Measurements from ENCODE around the gene TAGLN2.

Gene TAGLN2

DNA sequence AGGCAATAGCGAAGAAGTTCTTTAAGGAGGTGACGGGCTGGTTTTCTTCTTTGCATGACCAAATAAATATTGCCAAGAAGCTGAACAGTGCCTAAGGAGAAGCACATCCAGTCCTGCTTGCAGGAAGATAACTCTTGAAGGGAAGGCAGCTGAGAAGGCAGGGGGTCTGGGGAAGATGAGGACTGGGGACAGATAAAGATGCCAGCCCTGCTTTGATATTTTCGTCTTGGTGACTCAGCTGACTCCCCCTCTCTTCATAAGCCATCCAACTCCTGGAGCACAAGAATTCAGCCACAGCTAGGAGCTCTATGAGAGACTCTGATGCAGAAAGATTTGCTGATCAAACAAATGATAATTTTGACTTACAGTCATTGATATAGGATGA is 28.8 kb downstream of the TAGLN2 start:
- no peaks in the 10 kb centered on the region for H3K9me3 Mint-ChIP-seq
- ATAC-seq (no peak), DNase-seq (no peak)
- peaks cover 2% of the 10 kb centered on the region for H3K4me1 Mint-ChIP-seq
- no peak overlapping the region for H3K27ac Mint-ChIP-seq
- H3K36me3 Mint-ChIP-seq (ENCODE audit: low read depth), result no peaks in the 10 kb centered on the region
- no peaks in the 10 kb centered on the region for H3K27me3 Mint-ChIP-seq
- no peak overlapping the region for H3K4me3 Mint-ChIP-seq

DNA sequence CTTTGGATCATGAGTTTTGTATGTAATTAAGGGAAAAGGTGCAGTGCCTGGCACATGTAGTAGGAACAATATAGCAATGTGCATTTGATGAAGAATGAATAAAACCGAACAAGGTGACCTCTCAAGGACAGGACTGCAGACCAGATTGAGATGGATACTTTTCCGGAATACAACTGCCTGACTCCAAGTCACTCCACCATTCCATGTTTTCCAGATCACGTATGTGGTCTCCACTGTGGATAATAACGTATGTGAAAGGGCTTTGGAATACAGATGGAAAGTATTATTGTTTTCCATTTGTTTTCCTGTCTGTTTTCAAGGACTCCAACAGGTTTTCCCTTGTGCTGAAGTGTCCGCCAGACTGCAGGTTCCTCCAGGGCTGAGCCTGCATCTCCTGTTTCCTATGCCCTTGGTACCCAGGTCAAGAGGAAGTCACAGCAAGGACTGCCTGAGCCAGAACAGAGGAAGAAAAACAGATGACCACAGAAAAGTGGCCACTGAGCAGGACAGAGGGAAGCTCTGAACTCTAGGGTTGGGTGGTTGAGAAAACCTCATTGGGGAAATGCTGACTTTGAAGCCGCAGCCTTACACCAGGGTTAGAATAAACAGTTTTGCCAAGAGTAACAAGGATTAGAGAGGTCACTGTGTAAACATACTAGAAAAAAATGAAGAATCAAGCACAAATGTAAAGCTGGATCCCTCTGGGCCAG is 29.3 kb downstream of the TAGLN2 start:
- DNase-seq, result no peak
- H3K27me3 Mint-ChIP-seq, result no peaks in the 10 kb centered on the region
- no peak overlapping the region for H3K4me3 Mint-ChIP-seq
- no peaks in the 10 kb centered on the region for H3K36me3 Mint-ChIP-seq (ENCODE audit: low read depth)
- no peak for ATAC-seq
- peaks cover 6% of the 10 kb centered on the region for H3K4me1 Mint-ChIP-seq
- no peak overlapping the region for H3K27ac Mint-ChIP-seq
- H3K9me3 Mint-ChIP-seq, result no peaks in the 10 kb centered on the region

DNA sequence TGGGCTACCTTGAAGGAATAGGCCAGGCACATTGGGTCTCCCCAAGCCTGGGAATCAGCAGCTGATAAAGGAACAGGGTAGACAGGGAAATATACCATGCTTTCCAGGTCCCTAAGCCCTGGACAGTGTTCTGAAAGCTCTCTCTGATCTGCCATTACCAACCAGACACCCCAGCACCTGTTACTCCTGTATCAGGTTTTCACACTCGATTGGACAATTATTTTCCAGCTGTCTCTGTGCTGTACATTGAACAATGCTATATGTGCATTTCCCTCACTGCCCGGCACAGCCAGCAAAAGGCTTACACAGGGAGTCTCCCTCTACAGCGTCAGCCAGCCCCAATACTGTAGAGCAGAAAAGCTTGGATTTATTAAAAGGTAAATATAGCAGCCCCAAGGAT is 30.0 kb downstream of the TAGLN2 start:
- Mint-ChIP-seq H3K27ac (no peak overlapping the region), H3K27me3 (no peaks in the 10 kb centered on the region), H3K4me1 (peaks cover 6% of the 10 kb centered on the region), H3K36me3 (ENCODE audit: low read depth) (no peaks in the 10 kb centered on the region), H3K4me3 (no peak overlapping the region), H3K9me3 (no peaks in the 10 kb centered on the region)
- ATAC-seq, result no peak
- DNase-seq, result no peak

DNA sequence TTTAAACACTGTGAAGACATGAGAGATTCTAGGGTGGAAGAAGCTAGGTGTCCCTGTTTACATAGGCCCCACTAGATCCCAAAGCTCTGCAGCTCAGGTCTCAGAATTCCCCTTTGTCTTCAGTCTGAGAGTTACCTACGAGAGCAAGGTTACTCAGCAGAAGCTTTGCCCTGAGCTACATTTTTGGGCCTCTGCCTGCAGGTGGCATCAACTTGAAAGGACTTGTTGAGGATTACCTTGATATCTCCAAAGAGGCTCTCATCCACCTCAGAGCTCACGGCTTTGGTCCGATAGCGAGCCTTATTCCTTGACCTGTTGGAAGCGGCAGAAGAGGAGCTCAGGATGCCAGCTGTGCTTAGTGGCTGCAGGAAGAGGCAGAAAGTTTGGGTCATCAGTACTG is 32.4 kb downstream of the TAGLN2 start:
- Mint-ChIP-seq H3K4me1 (peaks cover 15% of the 10 kb centered on the region), H3K9me3 (no peaks in the 10 kb centered on the region), H3K27me3 (no peaks in the 10 kb centered on the region), H3K36me3 (ENCODE audit: low read depth) (no peaks in the 10 kb centered on the region), H3K4me3 (no peak overlapping the region), H3K27ac (no peak overlapping the region)
- DNase-seq (no peak), ATAC-seq (no peak)

DNA sequence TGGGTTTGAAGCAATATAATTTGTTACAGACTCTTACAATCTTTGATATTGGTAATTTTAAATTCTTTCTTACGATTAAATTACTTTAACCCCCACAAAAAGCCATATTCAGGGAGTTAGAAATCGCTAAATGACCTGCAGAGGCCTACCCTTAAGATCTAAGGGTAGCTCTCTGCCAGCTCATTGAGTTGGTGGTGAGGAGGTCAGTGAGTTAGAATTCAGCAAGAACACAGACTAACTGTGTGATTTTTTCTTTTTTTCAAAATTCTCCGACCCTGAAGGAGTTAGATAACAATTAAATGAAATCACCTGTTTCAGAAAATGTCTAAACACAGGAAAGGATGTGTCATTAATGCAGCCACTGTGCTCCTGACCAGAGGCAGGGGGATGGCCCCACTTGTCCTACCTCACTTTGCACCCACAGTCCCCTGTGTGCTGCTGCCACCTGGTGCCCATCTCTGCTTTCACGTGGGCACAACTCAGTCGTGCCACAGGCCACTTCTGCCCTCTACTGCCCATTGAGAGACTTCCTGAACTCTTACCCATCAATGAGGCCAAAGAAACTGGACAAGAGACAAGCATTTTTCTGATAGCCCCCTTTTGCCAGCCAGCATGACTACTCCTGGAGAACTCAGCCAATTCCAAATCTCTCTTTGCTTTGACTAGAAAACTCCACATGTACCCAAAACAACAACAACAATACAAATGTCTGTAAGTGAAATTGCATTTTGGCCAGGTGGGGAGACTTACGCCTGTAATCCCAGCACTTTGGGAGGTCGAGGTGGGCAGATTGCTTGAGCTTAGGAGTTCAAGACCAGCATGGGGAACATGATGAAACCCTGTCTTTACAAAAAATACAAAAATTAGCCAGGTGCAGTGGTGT is 33.8 kb downstream of the TAGLN2 start:
- Mint-ChIP-seq H3K27me3 (no peaks in the 10 kb centered on the region), H3K4me1 (peaks cover 15% of the 10 kb centered on the region), H3K4me3 (no peak overlapping the region), H3K36me3 (ENCODE audit: low read depth) (no peaks in the 10 kb centered on the region), H3K9me3 (no peaks in the 10 kb centered on the region), H3K27ac (no peak overlapping the region)
- ATAC-seq (peak; percentile 91), DNase-seq (peak; percentile 81)

DNA sequence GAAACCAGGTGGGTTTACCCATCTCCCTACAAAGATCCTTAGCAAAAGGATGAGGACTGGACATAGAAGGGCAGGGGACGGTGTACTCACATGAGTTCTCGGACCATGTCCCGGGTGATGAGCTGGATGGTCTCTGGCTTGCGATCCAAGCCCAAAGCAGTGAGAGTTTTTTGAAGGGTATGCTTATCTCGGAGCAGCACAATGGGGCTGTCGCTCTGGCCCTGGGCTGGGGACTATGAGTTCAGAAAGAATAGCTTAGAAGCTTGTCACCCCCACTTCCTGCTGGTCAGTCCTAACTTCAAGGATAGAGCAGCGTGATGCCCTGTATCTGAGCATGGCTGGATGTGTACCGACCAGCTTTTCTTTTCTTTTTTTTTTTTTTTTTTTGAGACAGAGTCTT is 34.9 kb downstream of the TAGLN2 start:
- Mint-ChIP-seq H3K27me3 (no peaks in the 10 kb centered on the region), H3K36me3 (ENCODE audit: low read depth) (no peaks in the 10 kb centered on the region), H3K27ac (no peak overlapping the region), H3K9me3 (no peaks in the 10 kb centered on the region), H3K4me1 (peaks cover 15% of the 10 kb centered on the region), H3K4me3 (no peak overlapping the region)
- ATAC-seq (no peak), DNase-seq (no peak)

DNA sequence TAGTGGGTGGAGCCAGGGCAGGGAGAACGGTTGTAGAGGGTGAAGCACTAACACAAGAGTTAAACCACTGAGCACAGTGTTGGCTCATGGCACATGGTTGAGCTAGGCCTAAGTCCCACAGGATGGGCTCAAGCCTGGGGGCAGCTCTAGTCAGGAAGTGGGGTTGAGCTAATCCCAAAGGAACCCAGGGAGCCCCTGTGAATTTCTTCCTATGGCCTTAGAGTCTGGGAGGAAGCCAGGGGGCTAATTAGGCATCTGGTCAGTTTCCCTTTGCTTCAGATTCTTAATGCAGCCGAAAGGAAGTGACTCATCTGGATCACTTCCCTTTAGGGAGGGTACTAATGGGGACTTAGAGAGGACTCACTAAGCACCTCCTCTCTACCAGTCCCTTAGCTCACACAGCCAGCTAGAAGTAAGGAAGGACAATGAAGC is 35.5 kb downstream of the TAGLN2 start:
- no peak overlapping the region for H3K27ac Mint-ChIP-seq
- ATAC-seq, result no peak
- peaks cover 15% of the 10 kb centered on the region for H3K4me1 Mint-ChIP-seq
- H3K4me3 Mint-ChIP-seq, result no peak overlapping the region
- no peaks in the 10 kb centered on the region for H3K27me3 Mint-ChIP-seq
- no peaks in the 10 kb centered on the region for H3K36me3 Mint-ChIP-seq (ENCODE audit: low read depth)
- H3K9me3 Mint-ChIP-seq, result no peaks in the 10 kb centered on the region
- no peak for DNase-seq

DNA sequence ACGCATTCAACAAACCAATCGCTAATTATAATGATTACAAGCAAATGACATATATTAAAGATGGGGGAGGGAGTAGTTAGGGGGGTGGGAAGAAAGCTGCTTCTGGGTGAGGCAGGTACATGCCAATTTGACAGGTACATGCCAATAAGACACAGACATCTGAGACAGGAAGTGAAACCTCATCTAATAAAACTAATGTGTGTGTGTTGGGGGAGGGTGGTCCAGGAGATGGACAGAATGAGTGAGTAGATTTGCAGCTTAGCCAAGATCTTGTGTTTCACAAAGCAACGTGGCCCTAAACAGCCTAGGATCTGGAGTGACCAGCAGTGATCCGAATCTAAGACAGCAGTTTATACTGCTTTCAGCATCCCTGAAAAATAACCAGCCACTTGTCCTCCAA is 36.1 kb downstream of the TAGLN2 start:
- no peak overlapping the region for H3K27ac Mint-ChIP-seq
- no peaks in the 10 kb centered on the region for H3K9me3 Mint-ChIP-seq
- H3K27me3 Mint-ChIP-seq, result no peaks in the 10 kb centered on the region
- ATAC-seq (no peak), DNase-seq (no peak)
- H3K36me3 Mint-ChIP-seq (ENCODE audit: low read depth), result no peaks in the 10 kb centered on the region
- H3K4me1 Mint-ChIP-seq, result peaks cover 15% of the 10 kb centered on the region
- no peak overlapping the region for H3K4me3 Mint-ChIP-seq

DNA sequence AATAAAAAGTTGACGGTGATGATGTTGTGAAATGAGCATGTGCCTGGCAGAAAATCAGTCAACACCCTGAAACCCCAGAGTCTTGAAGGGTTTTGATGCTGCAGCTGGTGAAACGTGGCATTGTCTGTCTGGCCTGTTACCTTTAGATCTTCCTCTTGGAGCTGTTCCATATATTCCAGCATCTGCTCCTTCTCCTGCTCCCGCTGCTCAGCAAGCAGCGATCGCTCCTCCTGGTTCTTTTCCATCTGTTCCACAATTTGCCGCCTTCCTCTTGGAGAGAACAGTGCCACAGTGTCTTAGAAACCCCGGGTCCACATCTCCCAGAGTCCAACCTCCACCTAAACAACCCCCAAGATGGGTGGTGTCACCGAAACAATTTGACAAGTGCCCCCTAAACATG is 41.0 kb downstream of the TAGLN2 start:
- H3K4me3 Mint-ChIP-seq, result no peak overlapping the region
- no peaks in the 10 kb centered on the region for H3K27me3 Mint-ChIP-seq
- H3K4me1 Mint-ChIP-seq, result peaks cover 2% of the 10 kb centered on the region
- H3K27ac Mint-ChIP-seq, result no peak overlapping the region
- H3K36me3 Mint-ChIP-seq (ENCODE audit: low read depth), result no peaks in the 10 kb centered on the region
- DNase-seq, result no peak
- no peaks in the 10 kb centered on the region for H3K9me3 Mint-ChIP-seq
- ATAC-seq, result no peak

DNA sequence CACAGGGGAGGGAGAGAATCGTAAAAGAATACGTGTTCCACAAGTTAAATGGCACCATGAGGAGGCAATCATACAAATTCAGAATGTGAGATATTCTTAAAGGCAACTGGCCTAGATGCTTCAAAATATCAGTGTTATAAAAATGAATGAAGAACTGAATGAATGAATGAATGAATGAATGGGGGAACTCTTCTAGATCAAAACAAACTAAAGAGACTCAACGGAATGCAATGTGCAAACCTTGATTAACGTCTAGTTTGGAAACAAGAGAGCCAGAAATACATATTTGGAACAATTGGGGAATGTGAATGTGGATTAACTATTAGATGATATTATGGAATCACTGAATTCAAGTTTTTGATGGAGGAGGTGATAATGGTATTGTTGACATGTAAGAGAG is 42.2 kb downstream of the TAGLN2 start:
- Mint-ChIP-seq H3K27ac (no peak overlapping the region), H3K4me1 (no peaks in the 10 kb centered on the region), H3K27me3 (no peaks in the 10 kb centered on the region), H3K4me3 (no peak overlapping the region), H3K36me3 (ENCODE audit: low read depth) (no peaks in the 10 kb centered on the region), H3K9me3 (no peaks in the 10 kb centered on the region)
- DNase-seq (no peak), ATAC-seq (no peak)

DNA sequence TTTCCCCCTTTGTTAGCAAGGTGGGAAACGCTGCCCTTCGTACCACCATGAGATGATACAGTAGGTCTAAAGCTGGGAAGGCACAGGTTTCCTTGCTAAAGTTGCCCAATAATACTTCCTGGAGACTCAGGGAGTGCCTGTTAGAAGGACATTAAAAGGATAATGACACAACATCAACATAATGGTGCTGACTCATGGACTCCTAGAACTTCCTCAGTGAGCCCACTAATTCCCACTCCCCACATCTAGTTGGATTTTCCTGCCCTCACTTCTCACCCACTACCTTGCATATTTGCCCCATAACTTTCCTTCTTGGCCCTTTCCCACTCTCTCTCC is 42.8 kb downstream of the TAGLN2 start:
- Mint-ChIP-seq H3K4me3 (no peak overlapping the region), H3K36me3 (ENCODE audit: low read depth) (no peaks in the 10 kb centered on the region), H3K9me3 (no peaks in the 10 kb centered on the region), H3K27ac (no peak overlapping the region), H3K4me1 (no peaks in the 10 kb centered on the region), H3K27me3 (no peaks in the 10 kb centered on the region)
- DNase-seq (no peak), ATAC-seq (no peak)

DNA sequence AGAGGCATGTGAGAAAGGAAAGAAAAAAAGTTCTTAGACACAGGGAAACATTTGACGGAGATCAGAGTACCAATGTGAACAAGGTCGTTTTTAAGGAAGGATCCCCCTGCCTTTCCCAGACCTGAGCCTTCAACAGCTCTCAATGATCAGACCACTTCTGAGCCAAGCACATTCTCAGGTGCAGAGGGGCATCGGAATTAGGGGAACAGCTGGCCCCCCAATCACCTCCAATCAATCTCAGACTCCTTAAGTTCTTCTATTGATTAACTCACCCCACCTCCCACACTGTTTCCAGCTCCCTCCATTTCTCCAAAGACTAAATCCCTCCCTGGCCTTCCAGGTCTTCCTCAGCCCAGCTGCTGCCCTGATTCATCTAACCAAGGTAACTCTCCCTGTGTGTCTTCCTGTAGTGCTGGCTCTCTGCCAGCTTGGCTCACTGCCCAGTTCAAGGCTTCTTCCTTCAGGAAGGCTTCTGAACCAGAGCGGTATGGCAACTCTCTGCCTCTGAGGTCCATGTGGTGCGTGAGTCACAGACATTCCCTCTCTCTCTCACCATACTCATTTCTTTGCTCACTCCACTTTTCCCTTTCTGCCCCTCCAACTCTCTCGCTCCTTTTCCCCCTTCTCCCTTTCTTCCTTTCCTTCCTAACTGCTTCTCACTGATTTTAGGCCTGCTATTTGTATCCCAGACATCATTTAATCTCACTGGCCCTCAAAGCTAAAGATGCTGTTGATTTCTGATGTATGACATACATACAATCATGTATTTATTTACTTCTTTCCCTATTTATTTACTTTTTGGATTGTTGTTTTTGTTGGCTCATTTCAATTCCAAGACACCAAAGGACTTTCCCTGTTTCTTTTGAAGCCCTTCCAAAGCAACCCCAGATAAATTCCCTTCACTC is 43.4 kb downstream of the TAGLN2 start:
- H3K4me3 Mint-ChIP-seq, result no peak overlapping the region
- no peak overlapping the region for H3K27ac Mint-ChIP-seq
- ATAC-seq (no peak), DNase-seq (peak; percentile 13)
- no peaks in the 10 kb centered on the region for H3K27me3 Mint-ChIP-seq
- no peaks in the 10 kb centered on the region for H3K9me3 Mint-ChIP-seq
- H3K4me1 Mint-ChIP-seq, result no peaks in the 10 kb centered on the region
- no peaks in the 10 kb centered on the region for H3K36me3 Mint-ChIP-seq (ENCODE audit: low read depth)

DNA sequence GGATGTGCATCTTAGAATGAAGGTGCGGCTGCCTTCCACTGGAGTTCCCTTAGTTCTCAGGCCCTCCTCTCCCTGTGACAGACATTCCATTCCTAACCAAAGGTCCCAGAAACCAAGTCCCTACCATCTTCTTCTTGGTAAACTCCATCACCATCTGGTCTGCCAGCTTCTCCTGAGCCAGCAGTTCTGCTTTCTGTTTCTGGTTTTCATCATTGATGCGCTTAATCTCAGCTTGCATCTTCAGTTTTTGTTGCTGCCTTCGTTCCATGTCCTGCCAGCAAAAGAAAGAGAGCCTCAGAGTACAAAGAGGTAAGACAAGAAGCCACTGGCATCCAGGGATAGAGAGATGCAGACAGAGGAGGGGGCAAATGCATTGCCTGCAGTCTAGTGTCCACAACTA is 44.9 kb downstream of the TAGLN2 start:
- Mint-ChIP-seq H3K36me3 (ENCODE audit: low read depth) (no peaks in the 10 kb centered on the region), H3K4me3 (no peak overlapping the region), H3K9me3 (no peaks in the 10 kb centered on the region), H3K27me3 (no peaks in the 10 kb centered on the region), H3K4me1 (no peaks in the 10 kb centered on the region), H3K27ac (no peak overlapping the region)
- no peak for ATAC-seq
- DNase-seq, result no peak

DNA sequence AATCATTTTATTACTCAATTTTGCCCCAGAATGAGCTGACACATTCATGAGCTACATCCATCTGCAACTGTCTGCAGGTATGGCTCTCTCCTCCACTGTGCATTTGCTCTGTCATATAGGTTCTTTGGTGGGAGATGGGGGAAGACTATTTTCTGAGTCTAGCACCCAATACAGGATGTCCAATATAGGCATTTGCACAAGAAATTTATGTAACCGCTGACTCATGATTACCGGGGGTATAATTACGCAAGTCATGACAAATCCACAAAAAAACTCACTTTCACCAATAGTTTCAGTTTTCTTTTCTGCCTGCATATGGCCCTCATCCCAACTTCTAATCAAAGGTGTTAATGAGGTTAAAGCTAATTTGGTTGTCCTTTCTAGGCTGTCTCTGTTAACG is 45.3 kb downstream of the TAGLN2 start:
- no peak for DNase-seq
- no peaks in the 10 kb centered on the region for H3K36me3 Mint-ChIP-seq (ENCODE audit: low read depth)
- H3K4me3 Mint-ChIP-seq, result no peak overlapping the region
- no peaks in the 10 kb centered on the region for H3K4me1 Mint-ChIP-seq
- no peak for ATAC-seq
- H3K27ac Mint-ChIP-seq, result no peak overlapping the region
- H3K9me3 Mint-ChIP-seq, result no peaks in the 10 kb centered on the region
- H3K27me3 Mint-ChIP-seq, result no peaks in the 10 kb centered on the region

DNA sequence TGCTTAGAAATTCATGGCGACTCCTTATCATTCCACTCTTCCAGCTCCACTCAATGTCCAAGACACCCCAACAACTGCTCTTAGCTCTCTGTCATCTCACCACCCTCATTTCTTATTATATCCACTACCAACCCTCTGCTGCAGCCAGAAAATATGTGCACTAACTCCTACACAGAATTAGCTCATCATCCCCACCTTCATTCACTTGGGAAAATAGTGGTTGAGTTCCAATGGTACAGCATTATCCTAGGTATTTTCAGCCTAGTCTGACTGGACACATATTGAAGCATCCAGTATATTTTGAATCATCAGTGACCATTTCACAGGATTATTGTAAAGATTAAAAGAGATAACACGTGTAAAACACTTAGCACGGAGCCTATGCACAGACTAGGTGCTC is 46.2 kb downstream of the TAGLN2 start:
- Mint-ChIP-seq H3K36me3 (ENCODE audit: low read depth) (no peaks in the 10 kb centered on the region), H3K27ac (no peak overlapping the region), H3K27me3 (no peaks in the 10 kb centered on the region), H3K4me1 (no peaks in the 10 kb centered on the region), H3K9me3 (no peaks in the 10 kb centered on the region), H3K4me3 (no peak overlapping the region)
- no peak for ATAC-seq
- no peak for DNase-seq
